DND-41 (cell line): ENCODE data around the gene RGMB.

Experiments used
- EZH2 ChIP-seq: IDR thresholded peaks from 3 replicates; pipeline ENCODE4 v1.6.1; 2012; ENCODE audit warnings: borderline replicate concordance, low read depth, mild to moderate bottlenecking, moderate library complexity, low read length, inconsistent platforms; ENCODE audit not compliant: severe bottlenecking
- TF ChIP-seq, protein P1 (sequence below): IDR thresholded peaks from 2 replicates; pipeline ENCODE4 v1.5.1; 2012; ENCODE audit warnings: borderline replicate concordance, low read length, moderate library complexity, mild to moderate bottlenecking; ENCODE audit not compliant: poor library complexity, severe bottlenecking; ENCODE audit errors: extremely low read depth

- TF ChIP-seq, protein P1, sequence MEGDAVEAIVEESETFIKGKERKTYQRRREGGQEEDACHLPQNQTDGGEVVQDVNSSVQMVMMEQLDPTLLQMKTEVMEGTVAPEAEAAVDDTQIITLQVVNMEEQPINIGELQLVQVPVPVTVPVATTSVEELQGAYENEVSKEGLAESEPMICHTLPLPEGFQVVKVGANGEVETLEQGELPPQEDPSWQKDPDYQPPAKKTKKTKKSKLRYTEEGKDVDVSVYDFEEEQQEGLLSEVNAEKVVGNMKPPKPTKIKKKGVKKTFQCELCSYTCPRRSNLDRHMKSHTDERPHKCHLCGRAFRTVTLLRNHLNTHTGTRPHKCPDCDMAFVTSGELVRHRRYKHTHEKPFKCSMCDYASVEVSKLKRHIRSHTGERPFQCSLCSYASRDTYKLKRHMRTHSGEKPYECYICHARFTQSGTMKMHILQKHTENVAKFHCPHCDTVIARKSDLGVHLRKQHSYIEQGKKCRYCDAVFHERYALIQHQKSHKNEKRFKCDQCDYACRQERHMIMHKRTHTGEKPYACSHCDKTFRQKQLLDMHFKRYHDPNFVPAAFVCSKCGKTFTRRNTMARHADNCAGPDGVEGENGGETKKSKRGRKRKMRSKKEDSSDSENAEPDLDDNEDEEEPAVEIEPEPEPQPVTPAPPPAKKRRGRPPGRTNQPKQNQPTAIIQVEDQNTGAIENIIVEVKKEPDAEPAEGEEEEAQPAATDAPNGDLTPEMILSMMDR: no peak
- no peak for TF ChIP-seq EZH2
These were observed 3.1 kb upstream of the RGMB start for GRCh38 chr5:98770209-98770910.
